ENCODE measurements around the gene BICD1. TPM values are rescaled to one million over a fixed set of nuclear protein-coding genes. Genes with fewer than 3 reads are reported as not detected.

The BICD1 gene
- total and polyA plus RNA-seq, 4 donors: 0.46 to 3.4 (median 1.1) TPM

GRCh38 chr12:32124637-32125036 is 18.0 kb downstream of the BICD1 start:
- no peak overlapping the region for H3K4me3 ChIP-seq (ENCODE audit: low read depth in 1 of 3, low read length in 3 of 3)
- no peaks in the 10 kb centered on the region for H3K36me3 ChIP-seq (ENCODE audit: control insufficient read depth in 4 of 4, insufficient read depth in 3 of 4, low read depth in 1 of 4, low read length in 3 of 4)
- 89% methylated on average over 1 of the region's 1 CpG for WGBS
- no peak for TF ChIP-seq GABPA (IDR thresholded peaks at IDR 0.05 in 1 of 2, conservative IDR thresholded peaks at IDR 0.05 in 1 of 2)
- TF ChIP-seq HNF4G (IDR thresholded peaks at IDR 0.05): no peak
- TF ChIP-seq RXRA (IDR thresholded peaks at IDR 0.05): no peak
- TF ChIP-seq YY1 (IDR thresholded peaks at IDR 0.05): no peak
- TF ChIP-seq HNF4A (conservative IDR thresholded peaks at IDR 0.05): no peak
- no peak overlapping the region for H3K27ac ChIP-seq (ENCODE audit: low read depth in 1 of 2, low read length in 2 of 2)
- H3K27me3 ChIP-seq (ENCODE audit: control insufficient read depth in 4 of 4, insufficient read depth in 4 of 4, low read length in 3 of 4): no peaks in the 10 kb centered on the region
- no peaks in the 10 kb centered on the region for H3K9me3 ChIP-seq (ENCODE audit: control insufficient read depth in 4 of 4, low read length in 3 of 4)
- DNase-seq (ENCODE audit: low spot score): no peak
- no peak overlapping the region for H3K9ac ChIP-seq (ENCODE audit: low read depth in 1 of 2, low read length in 2 of 2)
- H3K4me1 ChIP-seq (ENCODE audit: control insufficient read depth in 4 of 4, insufficient read depth in 4 of 4, low read length in 3 of 4): no peaks in the 10 kb centered on the region

DNA sequence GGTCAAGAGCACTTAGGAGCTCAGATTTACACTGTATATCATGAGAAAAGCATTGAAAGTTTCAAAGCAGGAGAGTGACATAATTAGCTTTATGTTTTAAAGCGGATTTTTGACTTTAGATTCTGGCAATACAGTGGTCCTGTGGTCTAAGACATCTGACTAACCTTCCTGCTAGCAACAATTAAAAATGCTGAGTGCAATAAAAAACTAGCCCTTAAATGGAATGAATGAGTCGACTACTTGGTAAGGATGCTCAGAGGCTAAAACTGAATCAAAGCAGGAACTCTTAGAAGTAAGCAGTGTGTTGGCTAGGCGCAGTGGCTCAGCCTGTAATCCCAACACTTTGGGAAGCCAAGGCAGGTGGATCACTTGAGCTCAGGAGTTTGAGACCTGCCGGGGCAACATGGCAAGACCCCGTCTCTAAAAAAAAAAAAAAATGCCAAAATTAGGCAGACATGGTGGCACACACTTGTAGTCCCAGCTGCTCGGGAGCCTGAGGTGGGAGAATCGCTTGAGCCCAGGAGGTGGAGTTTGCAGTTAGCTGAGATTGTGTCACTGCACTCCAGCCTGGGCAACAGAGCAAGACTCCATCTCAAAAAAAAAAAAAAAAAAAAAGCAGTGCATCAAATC is 18.9 kb downstream of the BICD1 start:
- no peak for DNase-seq (ENCODE audit: low spot score)
- Histone ChIP-seq H3K36me3 (ENCODE audit: control insufficient read depth in 4 of 4, insufficient read depth in 3 of 4, low read depth in 1 of 4, low read length in 3 of 4) (no peaks in the 10 kb centered on the region), H3K9me3 (ENCODE audit: control insufficient read depth in 4 of 4, low read length in 3 of 4) (no peaks in the 10 kb centered on the region), H3K4me1 (ENCODE audit: control insufficient read depth in 4 of 4, insufficient read depth in 4 of 4, low read length in 3 of 4) (no peaks in the 10 kb centered on the region), H3K27me3 (ENCODE audit: control insufficient read depth in 4 of 4, insufficient read depth in 4 of 4, low read length in 3 of 4) (no peaks in the 10 kb centered on the region), H3K27ac (ENCODE audit: low read depth in 1 of 2, low read length in 2 of 2) (no peak overlapping the region), H3K9ac (ENCODE audit: low read depth in 1 of 2, low read length in 2 of 2) (no peak overlapping the region), H3K4me3 (ENCODE audit: low read depth in 1 of 3, low read length in 3 of 3) (no peak overlapping the region)
- 95% methylated on average over 7 of the region's 7 CpGs for WGBS
- no peak for TF ChIP-seq RXRA (IDR thresholded peaks at IDR 0.05)
- TF ChIP-seq TAF1 (conservative IDR thresholded peaks at IDR 0.05): no peak
- TF ChIP-seq JUND (IDR thresholded peaks at IDR 0.05): no peak
- TF ChIP-seq YY1 (IDR thresholded peaks at IDR 0.05): no peak
- TF ChIP-seq MAX (IDR thresholded peaks at IDR 0.05): no peak
- TF ChIP-seq, protein P1, sequence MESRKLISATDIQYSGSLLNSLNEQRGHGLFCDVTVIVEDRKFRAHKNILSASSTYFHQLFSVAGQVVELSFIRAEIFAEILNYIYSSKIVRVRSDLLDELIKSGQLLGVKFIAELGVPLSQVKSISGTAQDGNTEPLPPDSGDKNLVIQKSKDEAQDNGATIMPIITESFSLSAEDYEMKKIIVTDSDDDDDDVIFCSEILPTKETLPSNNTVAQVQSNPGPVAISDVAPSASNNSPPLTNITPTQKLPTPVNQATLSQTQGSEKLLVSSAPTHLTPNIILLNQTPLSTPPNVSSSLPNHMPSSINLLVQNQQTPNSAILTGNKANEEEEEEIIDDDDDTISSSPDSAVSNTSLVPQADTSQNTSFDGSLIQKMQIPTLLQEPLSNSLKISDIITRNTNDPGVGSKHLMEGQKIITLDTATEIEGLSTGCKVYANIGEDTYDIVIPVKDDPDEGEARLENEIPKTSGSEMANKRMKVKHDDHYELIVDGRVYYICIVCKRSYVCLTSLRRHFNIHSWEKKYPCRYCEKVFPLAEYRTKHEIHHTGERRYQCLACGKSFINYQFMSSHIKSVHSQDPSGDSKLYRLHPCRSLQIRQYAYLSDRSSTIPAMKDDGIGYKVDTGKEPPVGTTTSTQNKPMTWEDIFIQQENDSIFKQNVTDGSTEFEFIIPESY (IDR thresholded peaks at IDR 0.05): no peak
- no peak for TF ChIP-seq GABPA (IDR thresholded peaks at IDR 0.05 in 1 of 2, conservative IDR thresholded peaks at IDR 0.05 in 1 of 2)
- no peak for TF ChIP-seq FOXA1 (IDR thresholded peaks at IDR 0.05)

DNA sequence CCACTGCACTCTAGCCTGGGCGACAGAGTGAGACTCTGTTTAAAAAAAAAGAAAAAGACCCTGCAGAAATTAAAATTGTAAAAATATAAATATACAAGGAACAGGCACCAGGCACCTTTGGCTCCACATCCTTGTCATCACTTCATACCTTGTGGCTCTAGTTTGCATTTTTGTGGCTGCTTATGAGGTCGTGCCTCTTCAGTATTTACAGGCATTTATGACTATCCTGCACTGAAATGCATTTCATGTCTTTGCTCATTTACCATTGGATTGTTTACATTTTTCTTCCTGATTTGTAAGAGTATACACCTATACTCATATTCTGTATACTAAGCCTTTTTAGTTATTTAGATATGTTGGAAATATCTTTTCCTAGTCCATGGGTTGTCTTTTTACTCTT is 20.1 kb downstream of the BICD1 start:
- Histone ChIP-seq H3K9me3 (ENCODE audit: control insufficient read depth in 4 of 4, low read length in 3 of 4) (no peaks in the 10 kb centered on the region), H3K36me3 (ENCODE audit: control insufficient read depth in 4 of 4, insufficient read depth in 3 of 4, low read depth in 1 of 4, low read length in 3 of 4) (no peaks in the 10 kb centered on the region), H3K27ac (ENCODE audit: low read depth in 1 of 2, low read length in 2 of 2) (no peak overlapping the region), H3K9ac (ENCODE audit: low read depth in 1 of 2, low read length in 2 of 2) (no peak overlapping the region), H3K4me1 (ENCODE audit: control insufficient read depth in 4 of 4, insufficient read depth in 4 of 4, low read length in 3 of 4) (no peaks in the 10 kb centered on the region), H3K27me3 (ENCODE audit: control insufficient read depth in 4 of 4, insufficient read depth in 4 of 4, low read length in 3 of 4) (no peaks in the 10 kb centered on the region), H3K4me3 (ENCODE audit: low read depth in 1 of 3, low read length in 3 of 3) (no peak overlapping the region)
- TF ChIP-seq TAF1 (conservative IDR thresholded peaks at IDR 0.05) (no peak), FOXA2 (IDR thresholded peaks at IDR 0.05) (no peak), MAX (IDR thresholded peaks at IDR 0.05) (no peak)
- TF ChIP-seq, protein P2, sequence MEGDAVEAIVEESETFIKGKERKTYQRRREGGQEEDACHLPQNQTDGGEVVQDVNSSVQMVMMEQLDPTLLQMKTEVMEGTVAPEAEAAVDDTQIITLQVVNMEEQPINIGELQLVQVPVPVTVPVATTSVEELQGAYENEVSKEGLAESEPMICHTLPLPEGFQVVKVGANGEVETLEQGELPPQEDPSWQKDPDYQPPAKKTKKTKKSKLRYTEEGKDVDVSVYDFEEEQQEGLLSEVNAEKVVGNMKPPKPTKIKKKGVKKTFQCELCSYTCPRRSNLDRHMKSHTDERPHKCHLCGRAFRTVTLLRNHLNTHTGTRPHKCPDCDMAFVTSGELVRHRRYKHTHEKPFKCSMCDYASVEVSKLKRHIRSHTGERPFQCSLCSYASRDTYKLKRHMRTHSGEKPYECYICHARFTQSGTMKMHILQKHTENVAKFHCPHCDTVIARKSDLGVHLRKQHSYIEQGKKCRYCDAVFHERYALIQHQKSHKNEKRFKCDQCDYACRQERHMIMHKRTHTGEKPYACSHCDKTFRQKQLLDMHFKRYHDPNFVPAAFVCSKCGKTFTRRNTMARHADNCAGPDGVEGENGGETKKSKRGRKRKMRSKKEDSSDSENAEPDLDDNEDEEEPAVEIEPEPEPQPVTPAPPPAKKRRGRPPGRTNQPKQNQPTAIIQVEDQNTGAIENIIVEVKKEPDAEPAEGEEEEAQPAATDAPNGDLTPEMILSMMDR (IDR thresholded peaks at IDR 0.05; ENCODE audit: low read depth, low read length, missing input control): no peak
- WGBS: 90% methylated on average over 2 of the region's 2 CpGs
- no peak for DNase-seq (ENCODE audit: low spot score)
